LNCaP clone FGC (cell line): ENCODE data around the gene SHH.
A peak's percentile ranks its signal among the peaks of the same experiment; 100 is the strongest.
"Not testable (repeated sequence)": the region's sequence is repeated elsewhere in the genome, so short reads cannot be mapped to it uniquely, and the experiment has no call there.

Experiments used
- DNase-seq: peaks from one replicate; pipeline ENCODE4 v3.0.0-alpha.2; 2011; ENCODE audit warnings: low read depth
- H3K4me3 ChIP-seq: 2 replicates; pipeline ENCODE4 v1.5.1; 2011; ENCODE audit warnings: mild to moderate bottlenecking, low read depth, low read length, control low read depth
- CTCF ChIP-seq: IDR thresholded peaks from 2 replicates; pipeline ENCODE4 v1.5.1; 2012; ENCODE audit warnings: mild to moderate bottlenecking; ENCODE audit not compliant: control insufficient read depth, insufficient read depth; ENCODE audit errors: extremely low read depth

SHH gene

GRCh38 chr7:155819186-155819585 is 6.9 kb upstream of the SHH start:
- no peak overlapping the region for H3K4me3 ChIP-seq
- no peak for TF ChIP-seq CTCF
- no peak for DNase-seq

GRCh38 chr7:155818820-155819168 is 6.5 kb upstream of the SHH start:
- no peak for TF ChIP-seq CTCF
- no peak overlapping the region for H3K4me3 ChIP-seq
- no peak for DNase-seq

GRCh38 chr7:155818154-155818819 is 6.0 kb upstream of the SHH start:
- no peak for DNase-seq
- TF ChIP-seq CTCF: no peak
- no peak overlapping the region for H3K4me3 ChIP-seq

- DNase-seq, H3K4me3 ChIP-seq: not testable (repeated sequence)
Measured at GRCh38 chr7:155817515-155817914, 5.3 kb upstream of the SHH start.

- TF ChIP-seq CTCF: no peak
- DNase-seq: no peak
- H3K4me3 ChIP-seq: no peak overlapping the region
Measured at GRCh38 chr7:155816996-155817395, 4.7 kb upstream of the SHH start.

GRCh38 chr7:155816192-155816508 is 3.9 kb upstream of the SHH start:
- TF ChIP-seq CTCF: no peak
- no peak for DNase-seq
- H3K4me3 ChIP-seq: no peak overlapping the region

- no peak overlapping the region for H3K4me3 ChIP-seq
- DNase-seq: no peak
- TF ChIP-seq CTCF: peak; percentile 98
Measured at GRCh38 chr7:155815332-155816191, 3.3 kb upstream of the SHH start.
